Natural killer cell (primary cell): ENCODE measurements around the gene COL15A1. TPM values are rescaled to one million over a fixed set of nuclear protein-coding genes. Genes with fewer than 3 reads are reported as not detected.
A peak's percentile ranks its signal among the peaks of the same experiment; 100 is the strongest.

ENCODE experiments used
- ATAC-seq, 3 donors: fragments of 150-1000 bp in 2 of 3; fragments of 200-7000 bp in 1 of 3; cut with Tn5 transposase; 1 replicate in 1 of 3; 2 replicates in 2 of 3; pipeline ENCODE4 v1.10.0; 2021; ENCODE audit warnings: mild to moderate bottlenecking in 2 of 3, moderate library complexity in 2 of 3
- DNase-seq, 2 donors: peaks; one replicate each; pipeline versions ENCODE4 v3.0.0 to v3.0.0-alpha.2; 2013 to 2021; ENCODE audit warnings: mixed read lengths in 1 of 2
- H3K27ac ChIP-seq: one replicate; pipeline ENCODE4 v1.5.1; 2013; ENCODE audit warnings: mild to moderate bottlenecking, low read length
- H3K27me3 ChIP-seq: one replicate; pipeline ENCODE4 v1.6.1; 2013; ENCODE audit warnings: low read length; ENCODE audit not compliant: control insufficient read depth, insufficient read depth
- H3K36me3 ChIP-seq: one replicate; pipeline ENCODE4 v1.6.1; 2013; ENCODE audit warnings: low read length; ENCODE audit not compliant: control insufficient read depth, insufficient read depth
- H3K4me1 ChIP-seq: one replicate; pipeline ENCODE4 v1.6.1; 2013; ENCODE audit warnings: low read length; ENCODE audit not compliant: control insufficient read depth, insufficient read depth
- H3K4me3 ChIP-seq: one replicate; pipeline ENCODE4 v1.5.1; 2013; ENCODE audit warnings: low read length
- H3K9me3 ChIP-seq: one replicate; pipeline ENCODE4 v1.6.1; 2013; ENCODE audit warnings: low read length; ENCODE audit not compliant: control insufficient read depth, insufficient read depth
- H3K27ac Mint-ChIP-seq, 2 donors: one replicate each; pipeline ENCODE4 v1.8.0; 2022; ENCODE audit warnings: mild to moderate bottlenecking in 2 of 2, mixed read lengths in 2 of 2, moderate library complexity in 1 of 2
- H3K27me3 Mint-ChIP-seq, 2 donors: one replicate each; pipeline ENCODE4 v1.8.0; 2022; ENCODE audit warnings: low read depth in 2 of 2, mixed read lengths in 2 of 2
- H3K36me3 Mint-ChIP-seq: one replicate; pipeline ENCODE4 v1.8.0; 2022; ENCODE audit warnings: mixed read lengths
- H3K4me1 Mint-ChIP-seq, 2 donors: one replicate each; pipeline ENCODE4 v1.8.0; 2022; ENCODE audit warnings: mixed read lengths in 2 of 2
- H3K4me3 Mint-ChIP-seq: one replicate; pipeline ENCODE4 v1.8.0; 2022; ENCODE audit warnings: mild to moderate bottlenecking, moderate library complexity, mixed read lengths
- H3K9me3 Mint-ChIP-seq, 2 donors: one replicate each; pipeline ENCODE4 v1.8.0; 2022; ENCODE audit warnings: mixed read lengths in 2 of 2
- CTCF ChIP-seq: fragments of 200-600 bp; IDR thresholded peaks from one replicate; pipeline ENCODE4 v1.8.0; 2022; ENCODE audit warnings: antibody characterized with exemption
- WGBS: methylation state at CpG from one replicate; pipeline ENCODE4 v1.1.7; 2013; ENCODE audit warnings: missing lambda C conversion rate; ENCODE audit not compliant: insufficient coverage; 5-methylcytosine and 5-hydroxymethylcytosine counted together
- intact Hi-C: fragments of 100-400 bp; cut with micrococcal nuclease; formaldehyde crosslinking; loops from one replicate; pipeline ENCODE4 v1.14.2; 2022
- total RNA-seq, 4 donors: library from RNA; stranded (reverse); fragments of 120-200 nt in 1 of 4; gene quantifications; one replicate each; pipeline versions ENCODE4 v1.2.3 to v1.2.4, GENCODE V29; 2013 to 2022

Gene COL15A1
- total RNA-seq, 3 donors from 2014 or later (not counting 1 experiment from before 2014, with no cell fraction given) = 0.18 to 0.82 (median 0.19) TPM

DNA sequence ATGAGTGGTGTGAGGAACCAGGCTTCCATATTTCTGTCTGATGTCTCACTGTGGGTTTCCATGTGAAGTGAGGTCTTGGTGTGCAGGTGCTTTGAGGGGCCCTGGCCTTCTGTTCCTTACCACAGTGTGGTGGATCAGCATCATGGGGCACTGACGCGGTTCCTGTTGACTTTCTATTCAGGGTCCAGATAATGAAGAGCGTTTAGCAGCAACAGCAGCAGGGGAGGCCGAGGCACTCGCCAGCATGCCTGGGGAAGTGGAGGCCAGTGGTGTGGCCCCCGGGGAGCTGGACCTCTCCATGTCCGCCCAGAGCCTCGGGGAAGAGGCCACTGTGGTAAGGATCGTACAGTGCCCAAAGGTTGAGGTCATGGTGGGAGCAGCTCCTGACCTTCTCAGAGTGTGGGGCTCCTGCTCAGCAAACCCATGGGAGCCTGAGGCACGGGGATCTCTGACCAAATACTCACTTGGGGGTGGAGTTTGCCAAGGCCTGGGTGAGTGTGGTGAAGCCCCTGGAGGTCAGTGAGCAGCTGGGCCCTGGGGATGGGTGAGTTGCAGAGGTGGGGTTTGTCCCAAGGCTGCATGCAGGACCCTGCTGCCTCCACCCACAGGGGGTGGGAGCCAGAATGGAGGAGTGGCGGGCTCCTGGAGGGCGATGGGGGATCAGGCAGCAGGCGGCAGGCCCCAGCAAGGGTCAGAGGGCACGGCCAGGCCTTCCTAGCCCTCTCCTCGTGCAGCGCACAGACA lies 61.2 kb downstream of the COL15A1 start:
- Histone ChIP-seq H3K36me3 (no peaks in the 10 kb centered on the region), H3K4me1 (peaks cover 13% of the 10 kb centered on the region), H3K4me3 (no peak overlapping the region), H3K27ac (no peak overlapping the region), H3K27me3 (no peaks in the 10 kb centered on the region), H3K9me3 (no peaks in the 10 kb centered on the region)
- WGBS = 94% methylated on average over 16 of the region's 16 CpGs
- Mint-ChIP-seq H3K9me3 (no peaks in the 10 kb centered on the region), H3K27me3 (peaks cover 0 to 7% of the 10 kb centered on the region in 2 donors), H3K4me3 (no peak overlapping the region), H3K36me3 (no peaks in the 10 kb centered on the region), H3K4me1 (peaks cover 45 to 51% of the 10 kb centered on the region in 2 donors), H3K27ac (peak overlapping the region in 1 of 2 donors; percentile 6)
- ATAC-seq (no peak), DNase-seq (no peak)
- no peak for TF ChIP-seq CTCF
- intact Hi-C loops = no loop called here

GRCh38 chr9:99005651-99006050 lies 61.9 kb downstream of the COL15A1 start:
- H3K4me1 Mint-ChIP-seq = peaks cover 40 to 46% of the 10 kb centered on the region in 2 donors
- no peaks in the 10 kb centered on the region for H3K36me3 Mint-ChIP-seq
- WGBS = 95% methylated on average over 6 of the region's 6 CpGs
- ATAC-seq (no peak), DNase-seq (no peak)
- no peaks in the 10 kb centered on the region for H3K27me3 ChIP-seq
- no peak overlapping the region for H3K4me3 Mint-ChIP-seq
- intact Hi-C loops = no loop called here
- peaks cover 3% of the 10 kb centered on the region for H3K9me3 ChIP-seq
- peak overlapping the region in 1 of 2 donors; percentile 6 for H3K27ac Mint-ChIP-seq
- no peak for TF ChIP-seq CTCF
- H3K4me3 ChIP-seq = no peak overlapping the region
- H3K27me3 Mint-ChIP-seq = peaks cover 0 to 7% of the 10 kb centered on the region in 2 donors
- no peak overlapping the region for H3K27ac ChIP-seq
- no peaks in the 10 kb centered on the region for H3K9me3 Mint-ChIP-seq
- peaks cover 9% of the 10 kb centered on the region for H3K4me1 ChIP-seq
- no peaks in the 10 kb centered on the region for H3K36me3 ChIP-seq

- ATAC-seq (no peak), DNase-seq (no peak)
- no peak for TF ChIP-seq CTCF
- Histone ChIP-seq H3K4me3 (no peak overlapping the region), H3K27ac (no peak overlapping the region), H3K9me3 (peaks cover 3% of the 10 kb centered on the region), H3K4me1 (peaks cover 2% of the 10 kb centered on the region), H3K27me3 (no peaks in the 10 kb centered on the region), H3K36me3 (no peaks in the 10 kb centered on the region)
- Mint-ChIP-seq H3K4me3 (no peak overlapping the region), H3K36me3 (no peaks in the 10 kb centered on the region), H3K27ac (no peak overlapping the region), H3K27me3 (peaks cover 0 to 7% of the 10 kb centered on the region in 2 donors), H3K4me1 (peaks cover 31 to 37% of the 10 kb centered on the region in 2 donors), H3K9me3 (no peaks in the 10 kb centered on the region)
- WGBS = 100% methylated on average over 1 of the region's 1 CpG
- intact Hi-C loops = no loop called here
Measured at GRCh38 chr9:99006511-99006910, 62.8 kb downstream of the COL15A1 start.
